Measurements from ENCODE around the gene SI.

Gene SI

DNA sequence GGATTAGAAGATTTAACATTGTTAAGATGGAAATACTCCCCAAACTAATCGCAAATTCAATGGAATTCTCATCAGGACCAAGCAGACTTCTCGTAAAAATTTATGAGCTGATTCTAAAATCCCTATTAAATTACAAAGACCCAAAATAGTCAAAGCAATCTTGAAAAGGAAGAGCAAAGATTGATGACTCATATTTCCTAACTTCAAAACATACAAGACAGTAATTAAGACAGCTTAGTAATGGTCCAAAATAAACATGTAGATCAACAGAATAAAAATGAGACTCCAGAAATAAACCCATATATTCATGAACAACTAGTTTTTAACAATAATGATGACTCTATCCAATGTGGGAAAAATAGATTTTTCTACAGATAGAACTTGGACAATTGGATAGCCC, 148.7 kb downstream of the SI start:
- TF ChIP-seq ZNF274 (IDR thresholded peaks at IDR 0.05; ENCODE audit: low read depth, low read length): no peak
- H3K4me3 ChIP-seq (ENCODE audit: low read length): no peak overlapping the region

All from GM08714 (cell line).